Cardiac muscle cell (in vitro differentiated cells and primary cell): ENCODE data around the gene VWA3B. TPM values are rescaled to one million over a fixed set of nuclear protein-coding genes. Genes with fewer than 3 reads are reported as not detected.

Experiments
- DNase-seq, 2 donors: peaks; one replicate each; pipeline versions ENCODE4 v3.0.0 to v3.0.0-alpha.2; 2010 to 2017; ENCODE audit warnings: low read depth in 1 of 2, low spot score in 1 of 2
- H3K27ac ChIP-seq: fragments of 200-600 bp; sonication (generic); 2 replicates; pipeline ENCODE4 v1.5.1; 2016
- H3K27me3 ChIP-seq: fragments of 200-600 bp; sonication (generic); 2 replicates; pipeline ENCODE4 v1.6.0; 2016; ENCODE audit warnings: control low read depth
- H3K36me3 ChIP-seq: fragments of 200-600 bp; sonication (generic); 2 replicates; pipeline ENCODE4 v1.5.1; 2016; ENCODE audit warnings: control low read depth
- H3K4me1 ChIP-seq: fragments of 200-600 bp; sonication (generic); 2 replicates; pipeline ENCODE4 v1.8.1; 2017; ENCODE audit warnings: low read depth, mild to moderate bottlenecking, mixed run types
- H3K4me3 ChIP-seq: fragments of 200-600 bp; sonication (generic); 2 replicates; pipeline ENCODE4 v1.5.1; 2016; ENCODE audit warnings: mild to moderate bottlenecking
- H3K9me3 ChIP-seq: fragments of 200-600 bp; sonication (generic); 2 replicates; pipeline ENCODE4 v1.5.1; 2017; ENCODE audit warnings: low read depth, mild to moderate bottlenecking, control low read depth
- polyA plus RNA-seq: library from polyadenylated mRNA; unstranded; fragments of >200 nt; fragmentation: Nextera tagmentation; extraction: Ambion mirVana; gene quantifications from 2 replicates; pipeline ENCODE4 v1.2.1, GENCODE V29; 2016
- total RNA-seq: library from RNA; depleted of rRNA; stranded (reverse); fragments of >200 nt; gene quantifications from 2 replicates; pipeline ENCODE4 v1.2.3, GENCODE V29; 2016
- TF ChIP-seq, protein P1 (sequence below): IDR thresholded peaks from 2 replicates; pipeline ENCODE4 v1.5.1; 2012; ENCODE audit warnings: low read depth, mild to moderate bottlenecking, low read length

The VWA3B gene
- total and polyA plus RNA-seq, 2 experiments from 2014 or later = 0.09 TPM; not detected in 1

GRCh38 chr2:98350411-98350810, 263.4 kb downstream of the VWA3B start:
- no peak overlapping the region for H3K27ac ChIP-seq
- H3K4me3 ChIP-seq = no peak overlapping the region
- DNase-seq = no peak
- H3K27me3 ChIP-seq = peaks cover 60% of the 10 kb centered on the region
- no peaks in the 10 kb centered on the region for H3K9me3 ChIP-seq
- TF ChIP-seq, protein P1, sequence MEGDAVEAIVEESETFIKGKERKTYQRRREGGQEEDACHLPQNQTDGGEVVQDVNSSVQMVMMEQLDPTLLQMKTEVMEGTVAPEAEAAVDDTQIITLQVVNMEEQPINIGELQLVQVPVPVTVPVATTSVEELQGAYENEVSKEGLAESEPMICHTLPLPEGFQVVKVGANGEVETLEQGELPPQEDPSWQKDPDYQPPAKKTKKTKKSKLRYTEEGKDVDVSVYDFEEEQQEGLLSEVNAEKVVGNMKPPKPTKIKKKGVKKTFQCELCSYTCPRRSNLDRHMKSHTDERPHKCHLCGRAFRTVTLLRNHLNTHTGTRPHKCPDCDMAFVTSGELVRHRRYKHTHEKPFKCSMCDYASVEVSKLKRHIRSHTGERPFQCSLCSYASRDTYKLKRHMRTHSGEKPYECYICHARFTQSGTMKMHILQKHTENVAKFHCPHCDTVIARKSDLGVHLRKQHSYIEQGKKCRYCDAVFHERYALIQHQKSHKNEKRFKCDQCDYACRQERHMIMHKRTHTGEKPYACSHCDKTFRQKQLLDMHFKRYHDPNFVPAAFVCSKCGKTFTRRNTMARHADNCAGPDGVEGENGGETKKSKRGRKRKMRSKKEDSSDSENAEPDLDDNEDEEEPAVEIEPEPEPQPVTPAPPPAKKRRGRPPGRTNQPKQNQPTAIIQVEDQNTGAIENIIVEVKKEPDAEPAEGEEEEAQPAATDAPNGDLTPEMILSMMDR = no peak
- H3K36me3 ChIP-seq = no peaks in the 10 kb centered on the region
- H3K4me1 ChIP-seq = no peaks in the 10 kb centered on the region

DNA sequence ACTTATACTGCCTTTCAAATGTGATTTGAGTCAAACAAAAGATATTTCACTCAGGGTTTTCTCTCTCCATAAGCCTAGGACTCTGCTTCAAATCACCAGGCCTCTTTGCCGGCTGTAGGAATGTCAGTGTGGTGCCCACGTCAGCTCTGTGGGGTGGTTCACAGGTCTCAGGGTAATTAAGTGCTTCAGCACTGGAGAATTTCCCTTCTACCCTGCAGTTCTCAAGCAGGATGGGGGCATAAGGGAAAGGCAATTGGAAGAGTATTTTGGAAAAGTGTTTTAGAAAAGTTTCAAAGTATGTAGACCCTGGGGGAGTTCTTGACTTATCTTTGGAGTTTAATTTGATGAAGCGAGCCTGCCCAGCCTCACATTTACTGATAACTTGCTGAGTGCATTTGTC, 268.9 kb downstream of the VWA3B start:
- Histone ChIP-seq H3K4me1 (no peaks in the 10 kb centered on the region), H3K27ac (peak overlapping the region; percentile 16), H3K9me3 (no peaks in the 10 kb centered on the region), H3K27me3 (peaks cover 24% of the 10 kb centered on the region), H3K36me3 (no peaks in the 10 kb centered on the region), H3K4me3 (no peak overlapping the region)
- peak in 1 of 2 donors; percentile 26 for DNase-seq
- TF ChIP-seq, protein P1 = no peak

GRCh38 chr2:98356729-98357128, 269.8 kb downstream of the VWA3B start:
- H3K9me3 ChIP-seq = no peaks in the 10 kb centered on the region
- TF ChIP-seq, protein P1 = no peak
- H3K27me3 ChIP-seq = peaks cover 18% of the 10 kb centered on the region
- H3K4me3 ChIP-seq = no peak overlapping the region
- no peak overlapping the region for H3K27ac ChIP-seq
- DNase-seq = no peak
- no peaks in the 10 kb centered on the region for H3K36me3 ChIP-seq
- no peaks in the 10 kb centered on the region for H3K4me1 ChIP-seq

- H3K9me3 ChIP-seq = no peaks in the 10 kb centered on the region
- no peak overlapping the region for H3K27ac ChIP-seq
- peak in 1 of 2 donors; percentile 18 for DNase-seq
- no peaks in the 10 kb centered on the region for H3K36me3 ChIP-seq
- H3K4me3 ChIP-seq = no peak overlapping the region
- TF ChIP-seq, protein P1 = no peak
- no peaks in the 10 kb centered on the region for H3K4me1 ChIP-seq
- peaks cover 18% of the 10 kb centered on the region for H3K27me3 ChIP-seq
These were observed 270.9 kb downstream of the VWA3B start for GRCh38 chr2:98357849-98358248.

GRCh38 chr2:98359986-98360385, 273.0 kb downstream of the VWA3B start:
- Histone ChIP-seq H3K36me3 (no peaks in the 10 kb centered on the region), H3K9me3 (no peaks in the 10 kb centered on the region), H3K27me3 (peaks cover 18% of the 10 kb centered on the region), H3K4me1 (no peaks in the 10 kb centered on the region), H3K4me3 (no peak overlapping the region), H3K27ac (no peak overlapping the region)
- no peak for DNase-seq
- TF ChIP-seq, protein P1 = no peak

Other genes with a start within 250 kb of the VWA3B start
- 15.3 and 19.1 TPM in 2 replicates for gene TMEM131, start 91.2 kb upstream of the VWA3B start, total RNA-seq
- gene TMEM131, start 91.2 kb upstream of the VWA3B start, polyA plus RNA-seq = 16.3 and 23.6 TPM in 2 replicates